ENCODE results near the gene PIEZO1.

- no peak for TF ChIP-seq CEBPB (IDR thresholded peaks at IDR 0.05)
- no peak for TF ChIP-seq RNF2 (IDR thresholded peaks at IDR 0.05; ENCODE audit: borderline replicate concordance, low read depth)
- no peak for TF ChIP-seq CTCF (IDR thresholded peaks at IDR 0.05)
- no peak for TF ChIP-seq CBX8 (IDR thresholded peaks at IDR 0.05)
- no peak for TF ChIP-seq USF2 (IDR thresholded peaks at IDR 0.05)
- TF ChIP-seq CBX2 (IDR thresholded peaks at IDR 0.05; ENCODE audit: borderline replicate concordance, low read depth) = no peak
- no peak for TF ChIP-seq KDM1A (IDR thresholded peaks at IDR 0.05; ENCODE audit: low read depth)
- no peak for TF ChIP-seq POLR2A (IDR thresholded peaks at IDR 0.05; ENCODE audit: low read length)
- no peak for TF ChIP-seq EP300 (IDR thresholded peaks at IDR 0.05)
- TF ChIP-seq SREBF2 (IDR thresholded peaks at IDR 0.05) = no peak
- no peak for TF ChIP-seq HOXA7 (CRISPR knock-in tag; IDR thresholded peaks at IDR 0.05)
- no peak for TF ChIP-seq MAFK (IDR thresholded peaks at IDR 0.05; ENCODE audit: partially characterized antibody)
Observed at GRCh38 chr16:88810166-88810911, 25.3 kb upstream of the PIEZO1 start.
